Tongue (tissue), 2 donors: Measurements from ENCODE around the gene MUC12. TPM values are rescaled to one million over a fixed set of nuclear protein-coding genes. Genes with fewer than 3 reads are reported as not detected.
"Not testable (repeated sequence)": the region's sequence is repeated elsewhere in the genome, so short reads cannot be mapped to it uniquely, and the experiment has no call there.

ENCODE experiments used
- DNase-seq: peaks from one replicate; pipeline ENCODE4 v3.0.0-alpha.2; 2015
- total RNA-seq: library from RNA; depleted of rRNA; stranded (reverse); fragments of >200 nt; gene quantifications from one replicate; pipeline ENCODE4 v1.2.3, GENCODE V29; 2014

Gene MUC12, protein sequence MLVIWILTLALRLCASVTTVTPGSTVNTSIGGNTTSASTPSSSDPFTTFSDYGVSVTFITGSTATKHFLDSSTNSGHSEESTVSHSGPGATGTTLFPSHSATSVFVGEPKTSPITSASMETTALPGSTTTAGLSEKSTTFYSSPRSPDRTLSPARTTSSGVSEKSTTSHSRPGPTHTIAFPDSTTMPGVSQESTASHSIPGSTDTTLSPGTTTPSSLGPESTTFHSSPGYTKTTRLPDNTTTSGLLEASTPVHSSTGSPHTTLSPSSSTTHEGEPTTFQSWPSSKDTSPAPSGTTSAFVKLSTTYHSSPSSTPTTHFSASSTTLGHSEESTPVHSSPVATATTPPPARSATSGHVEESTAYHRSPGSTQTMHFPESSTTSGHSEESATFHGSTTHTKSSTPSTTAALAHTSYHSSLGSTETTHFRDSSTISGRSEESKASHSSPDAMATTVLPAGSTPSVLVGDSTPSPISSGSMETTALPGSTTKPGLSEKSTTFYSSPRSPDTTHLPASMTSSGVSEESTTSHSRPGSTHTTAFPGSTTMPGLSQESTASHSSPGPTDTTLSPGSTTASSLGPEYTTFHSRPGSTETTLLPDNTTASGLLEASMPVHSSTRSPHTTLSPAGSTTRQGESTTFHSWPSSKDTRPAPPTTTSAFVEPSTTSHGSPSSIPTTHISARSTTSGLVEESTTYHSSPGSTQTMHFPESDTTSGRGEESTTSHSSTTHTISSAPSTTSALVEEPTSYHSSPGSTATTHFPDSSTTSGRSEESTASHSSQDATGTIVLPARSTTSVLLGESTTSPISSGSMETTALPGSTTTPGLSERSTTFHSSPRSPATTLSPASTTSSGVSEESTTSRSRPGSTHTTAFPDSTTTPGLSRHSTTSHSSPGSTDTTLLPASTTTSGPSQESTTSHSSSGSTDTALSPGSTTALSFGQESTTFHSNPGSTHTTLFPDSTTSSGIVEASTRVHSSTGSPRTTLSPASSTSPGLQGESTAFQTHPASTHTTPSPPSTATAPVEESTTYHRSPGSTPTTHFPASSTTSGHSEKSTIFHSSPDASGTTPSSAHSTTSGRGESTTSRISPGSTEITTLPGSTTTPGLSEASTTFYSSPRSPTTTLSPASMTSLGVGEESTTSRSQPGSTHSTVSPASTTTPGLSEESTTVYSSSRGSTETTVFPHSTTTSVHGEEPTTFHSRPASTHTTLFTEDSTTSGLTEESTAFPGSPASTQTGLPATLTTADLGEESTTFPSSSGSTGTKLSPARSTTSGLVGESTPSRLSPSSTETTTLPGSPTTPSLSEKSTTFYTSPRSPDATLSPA (N-terminal part only)
- not detected for total RNA-seq

DNA sequence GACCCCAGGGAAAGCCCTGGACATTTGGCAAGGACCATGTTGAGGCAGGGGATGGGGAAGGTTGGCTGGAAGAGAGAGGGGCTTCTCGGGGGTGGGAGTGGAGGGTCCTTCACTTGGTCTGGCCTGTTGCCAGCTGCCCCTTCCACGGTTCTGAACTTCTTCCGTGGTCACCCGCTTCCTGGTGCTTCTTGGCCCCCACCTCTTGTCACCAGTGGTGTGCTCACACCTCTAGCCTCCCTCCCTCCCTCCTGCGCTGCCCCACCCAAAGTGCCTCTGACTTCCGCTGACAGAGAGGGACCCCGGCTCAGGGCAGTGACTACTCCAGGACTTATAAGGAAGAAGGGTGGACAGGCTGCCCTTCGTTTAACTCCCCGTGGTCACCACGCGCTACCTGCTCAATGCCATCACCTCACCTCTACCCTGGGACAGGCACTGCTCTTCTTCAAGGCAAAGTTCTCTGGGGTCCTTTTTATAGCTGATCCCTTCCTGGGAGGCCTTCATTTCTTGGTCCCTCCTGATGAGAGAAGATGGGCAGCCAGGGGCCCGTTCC is at the start of gene MUC12:
Gene MUC12, plus strand, starts transcription at position 500 of the 550 bp plus-strand sequence. CDS start 58 bp downstream, outside the sequence.
- DNase-seq = no peak

DNA sequence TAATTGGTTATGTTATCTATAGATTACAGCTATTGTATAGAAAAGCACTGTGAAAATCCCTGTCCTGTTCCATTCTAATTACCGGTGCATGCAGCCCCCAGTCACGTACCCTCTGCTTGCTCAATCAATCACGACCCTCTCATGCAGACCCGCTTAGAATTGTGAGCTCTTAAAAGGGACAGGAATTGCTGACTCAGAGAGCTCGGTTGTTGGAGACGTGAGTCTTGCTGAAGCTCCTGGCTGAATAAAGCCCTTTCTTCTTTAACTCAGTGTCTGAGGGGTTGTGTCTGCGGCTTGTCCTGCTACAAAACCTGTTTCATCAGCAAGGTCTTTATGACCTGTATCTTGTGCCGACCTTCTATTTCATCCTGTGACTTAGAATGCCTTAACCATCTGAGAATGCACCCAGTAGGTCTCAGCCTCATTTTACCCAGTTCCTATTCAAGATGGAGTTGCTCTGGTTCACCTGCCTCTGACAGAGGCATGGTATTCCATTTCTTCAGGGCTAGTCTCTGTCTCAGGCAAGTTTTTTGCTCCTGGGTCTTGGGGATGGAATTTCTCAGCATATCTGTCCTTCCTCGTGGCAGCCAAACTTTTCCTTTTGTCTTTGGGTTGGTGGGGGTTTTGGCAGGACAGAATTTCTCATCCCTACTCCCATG is 49.5 kb upstream of the MUC12 start:
- DNase-seq = not testable (repeated sequence)

GRCh38 chr7:100921039-100921438 is 48.3 kb upstream of the MUC12 start:
- no peak for DNase-seq

DNA sequence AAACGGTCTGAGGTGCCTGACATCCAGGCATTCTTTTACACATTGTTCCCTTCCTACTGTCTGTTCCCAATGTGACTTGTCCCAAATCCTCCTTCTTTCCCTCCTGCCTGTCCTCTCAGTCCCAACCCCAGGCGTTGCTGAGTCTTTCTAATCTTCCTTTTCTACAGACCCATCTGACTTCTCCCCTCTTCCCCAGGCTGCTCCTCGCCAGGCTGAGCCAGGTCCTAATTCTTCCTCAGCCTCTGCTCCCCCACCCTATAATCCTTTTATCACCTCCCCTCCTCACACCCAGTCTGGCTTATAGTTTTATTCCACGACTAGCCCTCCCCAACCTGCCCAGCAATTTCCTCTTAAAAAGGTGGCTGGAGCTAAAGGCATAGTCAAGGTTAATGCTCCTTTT is 45.7 kb upstream of the MUC12 start:
- DNase-seq = not testable (repeated sequence)

DNA sequence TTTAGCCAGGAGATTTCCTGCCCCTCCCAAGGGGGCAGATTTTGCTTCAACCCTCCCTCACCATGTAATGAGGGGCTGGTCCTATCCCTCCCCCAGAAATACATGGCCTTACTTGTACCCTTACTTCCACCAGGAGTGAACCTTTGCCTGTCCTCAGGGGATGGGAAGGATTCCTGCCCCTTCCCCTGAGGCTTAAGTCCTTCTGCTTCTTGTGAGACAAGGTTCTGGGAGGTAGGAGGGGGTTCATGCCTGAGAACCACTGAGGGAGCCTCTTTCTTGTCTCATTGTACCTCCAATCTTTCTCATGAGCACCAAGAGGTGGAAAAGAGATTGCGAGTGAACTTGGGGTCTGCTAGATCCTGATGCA is 39.6 kb upstream of the MUC12 start:
- no peak for DNase-seq

- DNase-seq = no peak
Measured at GRCh38 chr7:100933734-100934133, 35.6 kb upstream of the MUC12 start.

- not testable (repeated sequence) for DNase-seq
Measured at GRCh38 chr7:100935381-100935780, 34.0 kb upstream of the MUC12 start.

DNA sequence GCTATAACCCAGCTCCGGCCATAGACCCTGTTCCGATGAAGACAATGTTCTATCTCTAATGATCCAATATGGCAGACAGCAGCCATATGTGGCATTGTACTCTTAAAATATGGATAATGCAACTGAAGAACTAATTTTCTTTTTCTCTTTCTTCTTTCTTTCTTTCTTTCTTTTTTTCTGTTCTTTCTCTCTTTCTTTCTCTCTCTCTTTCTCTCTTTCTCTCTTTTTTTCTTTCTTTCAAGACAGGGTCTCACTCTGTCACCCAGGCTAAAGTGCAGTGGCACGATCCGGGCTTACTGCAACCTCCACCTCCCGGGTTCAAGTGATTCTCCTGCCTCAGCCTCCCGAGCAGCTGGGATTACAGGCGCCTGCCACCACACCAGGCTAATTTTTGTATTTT is 33.2 kb upstream of the MUC12 start:
- DNase-seq = not testable (repeated sequence)

GRCh38 chr7:100942045-100942774 is 27.2 kb upstream of the MUC12 start:
- no peak for DNase-seq

GRCh38 chr7:100943693-100944092 is 25.7 kb upstream of the MUC12 start:
- DNase-seq = no peak

GRCh38 chr7:100944138-100944537 is 25.2 kb upstream of the MUC12 start:
- no peak for DNase-seq

GRCh38 chr7:100946111-100946510 is 23.3 kb upstream of the MUC12 start:
- DNase-seq = no peak

- no peak for DNase-seq
Measured at GRCh38 chr7:100946766-100947365, 22.5 kb upstream of the MUC12 start.

DNA sequence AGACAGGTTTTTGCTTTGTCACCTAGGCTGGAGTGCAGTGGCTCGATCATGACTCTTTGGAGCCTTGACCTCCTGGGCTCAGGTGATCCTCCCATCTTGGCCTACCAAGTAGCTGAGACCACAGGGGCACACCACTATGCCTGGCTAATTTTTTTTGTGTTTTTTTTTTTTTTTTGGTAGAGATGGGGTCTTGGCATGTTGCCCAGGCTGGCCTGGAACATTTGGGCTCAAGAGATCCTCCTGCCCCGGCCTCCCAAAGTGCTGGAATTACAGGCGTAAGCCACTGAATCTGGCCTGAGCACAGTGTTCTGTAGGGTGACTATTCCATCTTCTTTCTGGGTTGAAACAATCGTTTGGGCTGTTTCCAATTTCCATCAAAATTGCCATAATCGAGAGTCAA is 21.6 kb upstream of the MUC12 start:
- DNase-seq = no peak

DNA sequence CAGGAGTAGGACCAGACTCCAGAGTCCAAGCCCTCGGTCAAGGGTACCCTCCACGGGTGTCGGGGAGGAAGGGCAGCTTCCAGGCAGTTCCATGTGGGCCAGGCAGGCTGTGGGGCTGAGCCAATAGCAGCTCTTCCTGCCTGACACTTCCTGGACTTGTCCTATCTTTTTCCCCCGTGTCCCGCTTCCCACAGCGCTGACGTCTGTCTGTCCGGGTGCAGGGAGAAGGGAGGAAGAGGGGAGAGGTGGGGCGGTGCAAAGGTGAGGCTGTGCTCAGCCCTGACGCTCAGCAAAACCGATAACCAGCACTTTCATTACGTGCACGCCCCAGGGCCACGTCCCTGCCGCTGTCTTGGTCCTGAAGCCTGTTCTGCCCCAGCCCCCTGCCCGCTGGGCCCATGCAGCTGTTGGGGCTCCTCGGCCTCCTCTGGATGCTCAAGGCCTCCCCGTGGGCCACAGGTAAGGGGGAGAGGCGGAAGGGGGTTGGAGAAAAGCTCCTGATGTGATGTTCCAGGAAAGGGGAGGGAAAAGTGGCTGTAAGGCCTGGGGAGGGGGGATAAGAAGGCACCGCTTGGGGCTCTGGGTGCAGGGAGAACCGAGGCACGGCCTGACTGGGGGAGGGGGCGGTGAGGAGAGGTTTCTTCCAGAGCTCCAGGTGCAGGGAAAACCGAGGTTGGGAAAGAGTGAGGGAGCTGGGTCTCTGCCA is 20.0 kb upstream of the MUC12 start, which contains the start of gene MUC3A:
Gene MUC3A, plus strand, starts transcription at position 308 of the 706 bp plus-strand sequence. Its CDS starts 91 bp downstream, at position 399.
- no peak for DNase-seq

GRCh38 chr7:100949933-100950443 is 19.4 kb upstream of the MUC12 start:
- DNase-seq = no peak

GRCh38 chr7:100951172-100951571 is 18.2 kb upstream of the MUC12 start:
- no peak for DNase-seq

GRCh38 chr7:100951888-100952560 is 17.3 kb upstream of the MUC12 start:
- no peak for DNase-seq

GRCh38 chr7:100952641-100953040 is 16.7 kb upstream of the MUC12 start:
- no peak for DNase-seq
